Natural killer cell (primary cell): Measurements from ENCODE around the gene SYNGR2. TPM values are rescaled to one million over a fixed set of nuclear protein-coding genes. Genes with fewer than 3 reads are reported as not detected.

Experiments
- ATAC-seq, 3 donors: fragments of 150-1000 bp in 2 of 3; fragments of 200-7000 bp in 1 of 3; cut with Tn5 transposase; 1 replicate in 1 of 3; 2 replicates in 2 of 3; pipeline ENCODE4 v1.10.0; 2021; ENCODE audit warnings: mild to moderate bottlenecking in 2 of 3, moderate library complexity in 2 of 3
- DNase-seq, 2 donors: peaks; one replicate each; pipeline versions ENCODE4 v3.0.0 to v3.0.0-alpha.2; 2013 to 2021; ENCODE audit warnings: mixed read lengths in 1 of 2
- H3K27ac ChIP-seq: one replicate; pipeline ENCODE4 v1.5.1; 2013; ENCODE audit warnings: mild to moderate bottlenecking, low read length
- H3K27me3 ChIP-seq: one replicate; pipeline ENCODE4 v1.6.1; 2013; ENCODE audit warnings: low read length; ENCODE audit not compliant: control insufficient read depth, insufficient read depth
- H3K36me3 ChIP-seq: one replicate; pipeline ENCODE4 v1.6.1; 2013; ENCODE audit warnings: low read length; ENCODE audit not compliant: control insufficient read depth, insufficient read depth
- H3K4me1 ChIP-seq: one replicate; pipeline ENCODE4 v1.6.1; 2013; ENCODE audit warnings: low read length; ENCODE audit not compliant: control insufficient read depth, insufficient read depth
- H3K4me3 ChIP-seq: one replicate; pipeline ENCODE4 v1.5.1; 2013; ENCODE audit warnings: low read length
- H3K9me3 ChIP-seq: one replicate; pipeline ENCODE4 v1.6.1; 2013; ENCODE audit warnings: low read length; ENCODE audit not compliant: control insufficient read depth, insufficient read depth
- H3K27ac Mint-ChIP-seq, 2 donors: one replicate each; pipeline ENCODE4 v1.8.0; 2022; ENCODE audit warnings: mild to moderate bottlenecking in 2 of 2, mixed read lengths in 2 of 2, moderate library complexity in 1 of 2
- H3K27me3 Mint-ChIP-seq, 2 donors: one replicate each; pipeline ENCODE4 v1.8.0; 2022; ENCODE audit warnings: low read depth in 2 of 2, mixed read lengths in 2 of 2
- H3K36me3 Mint-ChIP-seq: one replicate; pipeline ENCODE4 v1.8.0; 2022; ENCODE audit warnings: mixed read lengths
- H3K4me1 Mint-ChIP-seq, 2 donors: one replicate each; pipeline ENCODE4 v1.8.0; 2022; ENCODE audit warnings: mixed read lengths in 2 of 2
- H3K4me3 Mint-ChIP-seq: one replicate; pipeline ENCODE4 v1.8.0; 2022; ENCODE audit warnings: mild to moderate bottlenecking, moderate library complexity, mixed read lengths
- H3K9me3 Mint-ChIP-seq, 2 donors: one replicate each; pipeline ENCODE4 v1.8.0; 2022; ENCODE audit warnings: mixed read lengths in 2 of 2
- CTCF ChIP-seq: fragments of 200-600 bp; IDR thresholded peaks from one replicate; pipeline ENCODE4 v1.8.0; 2022; ENCODE audit warnings: antibody characterized with exemption
- WGBS: methylation state at CpG from one replicate; pipeline ENCODE4 v1.1.7; 2013; ENCODE audit warnings: missing lambda C conversion rate; ENCODE audit not compliant: insufficient coverage; 5-methylcytosine and 5-hydroxymethylcytosine counted together
- intact Hi-C: fragments of 100-400 bp; cut with micrococcal nuclease; formaldehyde crosslinking; loops from one replicate; pipeline ENCODE4 v1.14.2; 2022
- total RNA-seq, 4 donors: library from RNA; stranded (reverse); fragments of 120-200 nt in 1 of 4; gene quantifications; one replicate each; pipeline versions ENCODE4 v1.2.3 to v1.2.4, GENCODE V29; 2013 to 2022

SYNGR2 gene
- total RNA-seq, 3 donors from 2014 or later (not counting 1 experiment from before 2014, with no cell fraction given), result 41.2 to 62.1 (median 43.5) TPM

- H3K4me1 Mint-ChIP-seq, result peaks cover 0 to 2% of the 10 kb centered on the region in 2 donors
- no peak overlapping the region for H3K27ac Mint-ChIP-seq
- no peaks in the 10 kb centered on the region for H3K36me3 ChIP-seq
- ATAC-seq, result no peak
- no peaks in the 10 kb centered on the region for H3K27me3 ChIP-seq
- H3K9me3 Mint-ChIP-seq, result no peaks in the 10 kb centered on the region
- no peak overlapping the region for H3K27ac ChIP-seq
- H3K4me3 ChIP-seq, result no peak overlapping the region
- H3K4me3 Mint-ChIP-seq, result no peak overlapping the region
- no peaks in the 10 kb centered on the region for H3K36me3 Mint-ChIP-seq
- no peak for TF ChIP-seq CTCF
- peaks cover 1% of the 10 kb centered on the region for H3K4me1 ChIP-seq
- intact Hi-C loops, result no loop called here
- 99% methylated on average over 11 of the region's 11 CpGs for WGBS
- H3K27me3 Mint-ChIP-seq, result no peaks in the 10 kb centered on the region
- no peaks in the 10 kb centered on the region for H3K9me3 ChIP-seq
- no peak for DNase-seq
Observed at GRCh38 chr17:78219396-78220150, 51.2 kb downstream of the SYNGR2 start.

Other genes with a start within 250 kb of the SYNGR2 start
- gene TNRC6C, start 209.9 kb upstream of the SYNGR2 start, total RNA-seq, result 100 to 1,000 TPM in 1 of 3 donors, 10 to 100 TPM in 2; 74.3 to 100 (median 76.3) TPM
- gene TMC6, start 39.8 kb upstream of the SYNGR2 start, total RNA-seq, result 100 to 1,000 TPM; 653 to 825 (median 687) TPM
- gene TMC8, start 37.8 kb upstream of the SYNGR2 start, total RNA-seq, result 100 to 1,000 TPM; 401 to 551 (median 435) TPM
- not detected for gene C17orf99, start 22.2 kb upstream of the SYNGR2 start, total RNA-seq
- 1 to 10 TPM; 2.1 to 5.1 (median 3.9) TPM for gene TK1, start 18.5 kb downstream of the SYNGR2 start, total RNA-seq
- 1 to 10 TPM; 2.2 to 4.1 (median 2.3) TPM for gene AFMID, start 18.8 kb downstream of the SYNGR2 start, total RNA-seq
- gene BIRC5, start 45.7 kb downstream of the SYNGR2 start, total RNA-seq, result 1 to 10 TPM in 2 of 3 donors, under 1 TPM in 1; 0.73 to 1.9 (median 1.2) TPM
- not detected for gene TMEM235, start 63.0 kb downstream of the SYNGR2 start, total RNA-seq
- gene SOCS3, start 191.5 kb downstream of the SYNGR2 start, total RNA-seq, result 10 to 100 TPM; 39.0 to 47.9 (median 43.6) TPM
- gene PGS1, start 210.1 kb downstream of the SYNGR2 start, total RNA-seq, result 10 to 100 TPM; 47.9 to 53.6 (median 48.3) TPM